CD4-positive, CD25-positive, alpha-beta regulatory T cell (primary cell): Measurements from ENCODE around the gene PYROXD2. TPM values are rescaled to one million over a fixed set of nuclear protein-coding genes. Genes with fewer than 3 reads are reported as not detected.

Experiments used
- ATAC-seq, 2 donors: fragments of 150-1000 bp; cut with Tn5 transposase; one replicate each; pipeline ENCODE4 v1.10.0; 2021; ENCODE audit warnings: low read depth in 2 of 2, moderate number of reproducible peaks in 2 of 2, moderate library complexity in 1 of 2
- DNase-seq, 3 donors: peaks; one replicate each; pipeline versions ENCODE4 v3.0.0 to v3.0.0-alpha.2; 2012 to 2022; ENCODE audit warnings: mixed read lengths in 1 of 3
- H3K27ac ChIP-seq: one replicate; pipeline ENCODE4 v1.7.0; 2013; ENCODE audit warnings: mild to moderate bottlenecking, low read length; ENCODE audit not compliant: insufficient read depth, poor library complexity, severe bottlenecking
- H3K27me3 ChIP-seq: one replicate; pipeline ENCODE4 v1.7.0; 2013; ENCODE audit warnings: low read length; ENCODE audit not compliant: control insufficient read depth, insufficient read depth
- H3K36me3 ChIP-seq: one replicate; pipeline ENCODE4 v1.7.0; 2013; ENCODE audit warnings: mild to moderate bottlenecking, low read length, moderate library complexity; ENCODE audit not compliant: control insufficient read depth, insufficient read depth
- H3K4me1 ChIP-seq: 2 replicates; pipeline ENCODE4 v1.7.0; 2013; ENCODE audit warnings: mild to moderate bottlenecking, low read length; ENCODE audit not compliant: insufficient read depth, control insufficient read depth, poor library complexity, severe bottlenecking
- H3K4me3 ChIP-seq: one replicate; pipeline ENCODE4 v1.7.0; 2013; ENCODE audit warnings: low read depth, mild to moderate bottlenecking, low read length, moderate library complexity
- H3K9me3 ChIP-seq, 2 experiments: 1 replicate in 1 of 2; 2 replicates in 1 of 2; pipeline ENCODE4 v1.7.0; 2013; ENCODE audit warnings: low read length in 2 of 2, mild to moderate bottlenecking in 1 of 2, moderate library complexity in 1 of 2; ENCODE audit not compliant: control insufficient read depth in 2 of 2
- H3K27ac Mint-ChIP-seq, 3 donors: one replicate each; pipeline ENCODE4 v1.8.0; 2020 to 2022; ENCODE audit warnings: mild to moderate bottlenecking in 3 of 3, mixed read lengths in 3 of 3, moderate library complexity in 2 of 3
- H3K27me3 Mint-ChIP-seq: one replicate; pipeline ENCODE4 v1.8.0; 2022; ENCODE audit warnings: mild to moderate bottlenecking, mixed read lengths
- H3K36me3 Mint-ChIP-seq: one replicate; pipeline ENCODE4 v1.8.0; 2020; ENCODE audit warnings: mixed read lengths
- H3K4me1 Mint-ChIP-seq, 4 donors: one replicate each; pipeline ENCODE4 v1.8.0; 2020 to 2022; ENCODE audit warnings: mixed read lengths in 4 of 4, mild to moderate bottlenecking in 1 of 4
- H3K4me3 Mint-ChIP-seq, 4 donors: one replicate each; pipeline ENCODE4 v1.8.0; 2020 to 2022; ENCODE audit warnings: mild to moderate bottlenecking in 4 of 4, mixed read lengths in 4 of 4, moderate library complexity in 3 of 4
- H3K9me3 Mint-ChIP-seq, 7 donors: one replicate each; pipeline ENCODE4 v1.8.0; 2020 to 2022; ENCODE audit warnings: mixed read lengths in 7 of 7, mild to moderate bottlenecking in 3 of 7, moderate library complexity in 2 of 7
- polyA plus RNA-seq, 4 donors: library from polyadenylated mRNA; unstranded; fragments of 300-500 nt; fragmentation: Illumina TruSeq; gene quantifications; one replicate each; pipeline ENCODE4 v1.2.3, GENCODE V29; 2021
- total RNA-seq: library from RNA; stranded (reverse); gene quantifications from one replicate; pipeline ENCODE4 v1.2.3, GENCODE V29; 2022

PYROXD2 gene
- total and polyA plus RNA-seq, 5 donors from 2014 or later = 0.34 to 17.8 (median 1.7) TPM

DNA sequence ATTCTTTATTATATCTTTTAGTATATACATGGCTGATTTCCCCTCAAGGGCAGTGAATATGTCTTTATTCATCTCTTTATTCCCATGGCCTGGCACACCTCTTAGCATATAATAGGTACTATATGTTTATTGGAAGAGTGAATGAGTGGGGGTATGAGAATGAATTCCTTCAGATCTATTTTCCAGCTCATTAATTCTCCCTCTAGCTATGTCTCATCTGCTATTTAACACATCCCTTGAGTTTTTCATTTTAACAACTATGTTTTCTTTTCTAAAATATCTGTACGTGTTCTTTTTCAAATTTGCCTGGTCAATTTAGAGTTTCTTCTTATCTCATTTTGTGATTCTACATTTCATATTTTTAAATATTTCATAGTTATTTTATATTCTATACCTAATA, 17.3 kb upstream of the PYROXD2 start:
- Mint-ChIP-seq H3K4me1 (no peaks in the 10 kb centered on the region), H3K27me3 (no peaks in the 10 kb centered on the region), H3K9me3 (peaks cover 0 to 4% (median 2%) of the 10 kb centered on the region in 7 donors), H3K27ac (no peak overlapping the region), H3K36me3 (peaks cover 53% of the 10 kb centered on the region), H3K4me3 (no peak overlapping the region)
- Histone ChIP-seq H3K4me1 (no peaks in the 10 kb centered on the region), H3K27ac (no peak overlapping the region), H3K4me3 (no peak overlapping the region), H3K36me3 (peaks cover 84% of the 10 kb centered on the region), H3K27me3 (no peaks in the 10 kb centered on the region), H3K9me3 (peaks cover 0 to 4% of the 10 kb centered on the region in 2 experiments)
- DNase-seq = no peak
- no peak for ATAC-seq

GRCh38 chr10:98431016-98431415, 16.0 kb upstream of the PYROXD2 start:
- peaks cover 0 to 4% of the 10 kb centered on the region in 2 experiments for H3K9me3 ChIP-seq
- no peaks in the 10 kb centered on the region for H3K27me3 Mint-ChIP-seq
- ATAC-seq (no peak), DNase-seq (no peak)
- H3K4me1 ChIP-seq = no peaks in the 10 kb centered on the region
- no peaks in the 10 kb centered on the region for H3K27me3 ChIP-seq
- no peak overlapping the region for H3K4me3 ChIP-seq
- no peak overlapping the region for H3K4me3 Mint-ChIP-seq
- peak overlapping the region in 2 of 3 donors; percentile 39 to 56 for H3K27ac Mint-ChIP-seq
- peaks cover 81% of the 10 kb centered on the region for H3K36me3 ChIP-seq
- no peak overlapping the region for H3K27ac ChIP-seq
- no peaks in the 10 kb centered on the region for H3K4me1 Mint-ChIP-seq
- H3K9me3 Mint-ChIP-seq = peaks cover 0 to 4% (median 0%) of the 10 kb centered on the region in 7 donors
- H3K36me3 Mint-ChIP-seq = peaks cover 57% of the 10 kb centered on the region

DNA sequence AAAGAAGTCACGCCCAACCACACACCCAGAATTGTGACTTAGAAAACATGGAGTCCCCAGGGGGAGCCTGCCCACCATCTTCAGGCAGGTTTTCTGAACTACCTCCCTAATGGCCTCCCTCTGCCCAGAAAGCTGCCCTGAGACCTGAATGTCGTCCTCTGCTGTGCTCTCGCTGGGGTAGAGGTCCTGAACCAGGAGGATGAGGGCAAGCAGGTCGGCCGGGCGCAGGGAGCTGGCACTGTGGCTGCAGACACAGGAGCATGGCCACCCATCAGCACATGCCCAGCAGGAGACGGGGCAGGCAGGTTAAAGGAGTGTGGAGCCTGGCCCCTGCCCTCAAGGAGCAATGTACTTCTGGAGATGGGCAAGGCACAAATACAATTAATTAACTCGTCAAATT, 15.4 kb upstream of the PYROXD2 start:
- ATAC-seq (no peak), DNase-seq (no peak)
- no peaks in the 10 kb centered on the region for H3K4me1 Mint-ChIP-seq
- Histone ChIP-seq H3K9me3 (peaks cover 0 to 4% of the 10 kb centered on the region in 2 experiments), H3K4me3 (no peak overlapping the region), H3K27ac (no peak overlapping the region), H3K36me3 (peaks cover 76% of the 10 kb centered on the region), H3K27me3 (no peaks in the 10 kb centered on the region), H3K4me1 (no peaks in the 10 kb centered on the region)
- peaks cover 51% of the 10 kb centered on the region for H3K36me3 Mint-ChIP-seq
- H3K9me3 Mint-ChIP-seq = peaks cover 0 to 4% (median 0%) of the 10 kb centered on the region in 7 donors
- peak overlapping the region in 1 of 3 donors; percentile 56 for H3K27ac Mint-ChIP-seq
- H3K4me3 Mint-ChIP-seq = no peak overlapping the region
- H3K27me3 Mint-ChIP-seq = no peaks in the 10 kb centered on the region

DNA sequence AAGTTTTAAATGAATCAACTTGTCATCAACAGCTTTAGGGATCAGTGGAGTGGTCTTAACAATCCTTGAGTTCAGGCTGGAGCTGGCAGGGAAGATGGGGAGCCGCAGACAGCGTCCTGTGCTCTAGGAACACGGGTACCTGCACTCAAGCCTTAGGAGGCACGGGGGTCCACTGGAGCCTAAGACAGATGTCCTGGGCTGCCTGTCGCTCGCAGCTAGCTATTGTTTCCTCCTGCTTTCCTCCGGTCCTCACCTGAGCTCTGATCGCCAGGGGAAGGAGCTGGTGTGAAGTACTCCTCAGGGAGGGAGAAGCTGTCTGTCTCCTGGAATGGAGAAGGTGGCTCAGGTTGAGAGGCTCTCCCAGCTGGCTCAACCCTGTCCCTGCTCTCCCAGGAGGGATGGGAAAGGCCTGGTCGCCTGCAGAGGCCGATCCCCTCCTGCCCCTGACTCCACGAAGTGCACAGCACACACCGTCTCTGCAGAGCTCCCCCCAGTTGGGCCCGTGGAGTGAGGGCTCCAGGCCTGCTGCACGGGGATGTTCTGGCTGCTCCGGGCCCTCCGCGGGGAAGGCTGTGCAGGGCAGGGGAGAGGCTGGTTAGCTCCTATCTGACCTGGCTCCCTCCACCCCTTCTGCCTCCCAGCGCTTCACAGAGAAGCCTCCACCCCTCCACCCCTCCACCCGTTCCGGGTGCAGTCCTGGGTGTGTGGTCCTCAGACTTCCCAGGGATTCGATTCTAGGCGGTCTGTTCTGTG, 14.5 kb upstream of the PYROXD2 start:
- Mint-ChIP-seq H3K4me3 (no peak overlapping the region), H3K27me3 (no peaks in the 10 kb centered on the region), H3K9me3 (peaks cover 0 to 4% (median 0%) of the 10 kb centered on the region in 7 donors), H3K36me3 (peaks cover 42% of the 10 kb centered on the region), H3K27ac (no peak overlapping the region), H3K4me1 (no peaks in the 10 kb centered on the region)
- ATAC-seq = no peak
- Histone ChIP-seq H3K36me3 (peaks cover 66% of the 10 kb centered on the region), H3K27ac (no peak overlapping the region), H3K4me3 (no peak overlapping the region), H3K9me3 (peaks cover 0 to 4% of the 10 kb centered on the region in 2 experiments), H3K4me1 (no peaks in the 10 kb centered on the region), H3K27me3 (no peaks in the 10 kb centered on the region)
- DNase-seq = no peak

DNA sequence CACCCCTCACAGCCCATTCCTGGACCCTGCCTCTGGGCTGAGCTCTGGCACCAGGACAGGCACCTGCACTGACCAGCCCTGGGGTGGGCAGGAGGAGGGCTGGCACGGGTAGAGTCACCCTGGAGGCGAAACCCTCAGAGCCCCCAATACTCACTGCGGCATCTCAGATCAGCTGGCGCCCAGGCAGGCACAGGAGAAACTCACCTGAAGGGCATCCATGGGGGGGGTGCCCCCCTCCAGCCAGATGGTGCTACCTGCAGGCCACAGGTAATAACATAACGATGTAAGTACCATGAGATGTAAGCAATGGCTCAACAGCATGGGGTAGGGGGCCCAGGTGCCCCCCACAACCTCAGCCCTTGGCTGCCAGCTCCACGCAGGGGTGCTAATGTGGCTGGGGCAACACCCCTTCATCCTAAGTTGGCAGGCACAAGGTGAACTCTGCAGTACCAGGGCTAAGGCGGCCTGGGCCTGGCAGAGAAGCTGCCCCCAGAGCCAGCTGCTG, 12.1 kb upstream of the PYROXD2 start:
- Histone ChIP-seq H3K36me3 (peaks cover 62% of the 10 kb centered on the region), H3K4me3 (no peak overlapping the region), H3K27ac (no peak overlapping the region), H3K27me3 (no peaks in the 10 kb centered on the region), H3K4me1 (no peaks in the 10 kb centered on the region), H3K9me3 (no peaks in the 10 kb centered on the region)
- Mint-ChIP-seq H3K27me3 (no peaks in the 10 kb centered on the region), H3K4me1 (no peaks in the 10 kb centered on the region), H3K4me3 (no peak overlapping the region), H3K27ac (peak overlapping the region in 1 of 3 donors; percentile 14), H3K36me3 (peaks cover 30% of the 10 kb centered on the region), H3K9me3 (peaks cover 0 to 3% (median 0%) of the 10 kb centered on the region in 7 donors)
- no peak for DNase-seq
- ATAC-seq = no peak

- Histone ChIP-seq H3K4me3 (no peak overlapping the region), H3K36me3 (peaks cover 53% of the 10 kb centered on the region), H3K9me3 (no peaks in the 10 kb centered on the region), H3K27me3 (no peaks in the 10 kb centered on the region), H3K27ac (no peak overlapping the region), H3K4me1 (no peaks in the 10 kb centered on the region)
- no peak overlapping the region for H3K4me3 Mint-ChIP-seq
- no peaks in the 10 kb centered on the region for H3K9me3 Mint-ChIP-seq
- ATAC-seq = peak; percentile 57 to 63
- H3K27ac Mint-ChIP-seq = no peak overlapping the region
- H3K4me1 Mint-ChIP-seq = no peaks in the 10 kb centered on the region
- DNase-seq = peak in 2 of 3 donors; percentile 35 to 54
- peaks cover 25% of the 10 kb centered on the region for H3K36me3 Mint-ChIP-seq
- no peaks in the 10 kb centered on the region for H3K27me3 Mint-ChIP-seq
Measured at GRCh38 chr10:98425511-98426352, 10.8 kb upstream of the PYROXD2 start.

DNA sequence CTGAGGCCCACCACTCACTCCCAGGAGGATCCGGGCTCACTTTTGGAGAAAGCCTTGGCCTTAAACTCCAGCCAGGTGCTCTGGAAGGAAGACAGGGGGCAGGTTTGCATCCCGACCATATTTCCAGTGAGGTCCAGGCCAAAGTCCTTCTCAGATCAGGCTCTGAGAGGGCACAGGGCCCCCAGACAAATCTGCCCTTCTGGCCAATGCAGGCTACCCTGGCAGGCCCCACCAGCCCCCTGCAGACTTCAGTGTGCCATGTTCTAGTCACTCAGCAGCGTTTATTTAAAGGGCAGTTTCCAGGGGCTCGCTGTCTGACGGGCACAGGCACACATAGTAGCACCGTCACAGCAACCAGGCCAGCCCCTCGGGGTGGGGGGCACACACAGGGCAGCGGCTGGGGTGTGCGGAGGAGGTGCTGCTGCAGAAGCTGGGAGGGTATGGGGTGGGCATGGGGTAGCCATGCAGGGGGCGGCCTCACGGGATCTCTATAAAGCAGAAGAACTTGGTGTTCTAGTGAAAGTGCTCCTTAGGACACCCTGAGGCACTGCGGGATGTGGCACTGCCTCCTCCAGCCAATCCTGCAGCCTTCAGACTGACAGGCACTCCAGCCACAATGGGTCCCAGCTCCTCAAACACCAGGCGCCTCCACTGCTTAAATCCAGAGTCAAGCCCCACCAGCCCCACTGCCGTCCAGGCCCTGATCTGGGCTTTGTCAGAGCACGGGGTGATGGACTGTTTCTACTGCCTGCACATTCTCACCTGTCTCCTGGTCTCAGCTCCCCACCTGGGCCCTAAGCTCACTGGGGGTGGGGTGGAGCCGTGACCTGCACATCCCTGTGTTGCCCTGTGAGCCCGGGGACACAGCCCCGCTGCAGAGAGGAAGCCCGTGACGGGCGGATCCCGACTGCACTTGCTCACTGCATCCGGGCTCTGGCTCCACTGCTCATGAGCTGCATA, 9.6 kb upstream of the PYROXD2 start:
- DNase-seq (no peak), ATAC-seq (no peak)
- Mint-ChIP-seq H3K4me1 (no peaks in the 10 kb centered on the region), H3K9me3 (no peaks in the 10 kb centered on the region), H3K27me3 (no peaks in the 10 kb centered on the region), H3K27ac (peak overlapping the region in 1 of 3 donors; percentile 48), H3K36me3 (peaks cover 23% of the 10 kb centered on the region), H3K4me3 (peak overlapping the region in 1 of 4 donors; percentile 2)
- Histone ChIP-seq H3K9me3 (no peaks in the 10 kb centered on the region), H3K4me1 (no peaks in the 10 kb centered on the region), H3K4me3 (no peak overlapping the region), H3K36me3 (peaks cover 50% of the 10 kb centered on the region), H3K27ac (no peak overlapping the region), H3K27me3 (no peaks in the 10 kb centered on the region)
